HL-60/S4 treated with phorbol 12-myristate 13-acetate at 8.2 ng/mL for 4 days and 3 days (cell line): ENCODE data around the gene AP5M1.
"Not testable (repeated sequence)": the region's sequence is repeated elsewhere in the genome, so short reads cannot be mapped to it uniquely, and the experiment has no call there.

Experiments used
- in situ Hi-C: fragments of 300-500 bp; cut with MboI; formaldehyde crosslinking; loops from 2 replicates; pipeline ENCODE4 v1.15.0; 2022; ENCODE audit warnings: low sequenced_read_pairs

AP5M1 gene

DNA sequence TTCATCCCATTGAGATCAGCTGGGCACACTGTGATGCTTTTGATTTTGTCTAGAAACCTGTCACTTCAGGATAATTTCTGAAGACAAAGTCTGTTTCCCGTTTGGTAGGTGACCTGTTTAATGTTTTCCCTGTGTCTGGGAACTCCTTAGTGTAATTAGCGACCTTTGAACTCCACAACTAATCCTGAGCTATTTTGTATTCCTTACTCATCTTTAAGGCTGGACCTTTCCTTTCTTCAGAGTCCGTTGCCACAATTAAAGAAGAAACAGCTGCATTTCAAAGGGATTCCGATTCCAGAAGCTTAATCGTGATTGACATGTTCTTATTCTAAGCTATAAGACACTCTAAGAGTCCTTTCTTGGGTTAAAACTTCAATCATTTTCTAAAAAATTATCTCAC is 22.0 kb downstream of the AP5M1 start:
- in situ Hi-C loops, result no loop called here

DNA sequence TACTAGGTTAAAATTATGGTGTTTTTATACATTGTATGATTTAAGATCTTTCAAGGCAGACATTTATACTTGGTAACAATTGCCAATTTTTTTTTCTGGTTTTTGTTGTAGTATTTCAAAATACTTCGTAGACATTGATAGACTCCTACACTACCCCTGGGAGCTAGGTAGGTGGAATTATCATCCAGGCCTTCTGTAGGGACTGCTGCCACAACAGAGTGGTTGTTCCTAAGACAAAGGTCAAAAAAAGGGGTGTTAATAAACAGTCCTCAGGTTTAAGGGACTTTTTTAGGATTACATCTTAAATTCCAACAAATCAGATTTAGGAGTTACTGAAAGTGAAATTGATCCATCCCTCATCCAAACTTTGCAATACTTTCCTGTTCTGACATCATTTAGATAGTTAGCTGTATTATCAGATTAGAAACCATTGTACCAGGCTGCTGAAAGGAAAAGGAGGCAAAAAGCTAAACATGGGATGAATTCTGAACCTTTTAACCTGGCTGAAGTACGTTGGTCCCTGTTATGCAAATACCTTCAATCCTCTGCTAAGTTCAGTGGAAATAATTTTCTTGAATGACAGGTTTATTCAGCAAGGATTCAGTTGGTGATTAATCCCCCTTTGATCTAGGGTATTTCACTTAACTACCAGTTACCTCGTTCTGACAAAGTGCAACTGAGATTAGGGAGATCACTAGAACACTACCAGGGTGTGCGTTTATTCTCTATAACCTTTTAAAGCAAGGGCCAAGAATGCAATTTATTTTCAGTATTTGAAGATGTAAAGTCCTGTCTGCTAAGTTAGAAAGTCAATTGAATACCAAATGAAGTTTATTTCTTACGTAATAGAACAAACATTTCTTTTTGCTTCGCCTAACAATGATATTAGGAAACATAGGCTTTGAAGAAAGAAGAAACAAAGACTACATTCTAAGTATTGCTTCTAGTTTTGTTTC is 23.2 kb downstream of the AP5M1 start:
- in situ Hi-C loops, result no loop called here

DNA sequence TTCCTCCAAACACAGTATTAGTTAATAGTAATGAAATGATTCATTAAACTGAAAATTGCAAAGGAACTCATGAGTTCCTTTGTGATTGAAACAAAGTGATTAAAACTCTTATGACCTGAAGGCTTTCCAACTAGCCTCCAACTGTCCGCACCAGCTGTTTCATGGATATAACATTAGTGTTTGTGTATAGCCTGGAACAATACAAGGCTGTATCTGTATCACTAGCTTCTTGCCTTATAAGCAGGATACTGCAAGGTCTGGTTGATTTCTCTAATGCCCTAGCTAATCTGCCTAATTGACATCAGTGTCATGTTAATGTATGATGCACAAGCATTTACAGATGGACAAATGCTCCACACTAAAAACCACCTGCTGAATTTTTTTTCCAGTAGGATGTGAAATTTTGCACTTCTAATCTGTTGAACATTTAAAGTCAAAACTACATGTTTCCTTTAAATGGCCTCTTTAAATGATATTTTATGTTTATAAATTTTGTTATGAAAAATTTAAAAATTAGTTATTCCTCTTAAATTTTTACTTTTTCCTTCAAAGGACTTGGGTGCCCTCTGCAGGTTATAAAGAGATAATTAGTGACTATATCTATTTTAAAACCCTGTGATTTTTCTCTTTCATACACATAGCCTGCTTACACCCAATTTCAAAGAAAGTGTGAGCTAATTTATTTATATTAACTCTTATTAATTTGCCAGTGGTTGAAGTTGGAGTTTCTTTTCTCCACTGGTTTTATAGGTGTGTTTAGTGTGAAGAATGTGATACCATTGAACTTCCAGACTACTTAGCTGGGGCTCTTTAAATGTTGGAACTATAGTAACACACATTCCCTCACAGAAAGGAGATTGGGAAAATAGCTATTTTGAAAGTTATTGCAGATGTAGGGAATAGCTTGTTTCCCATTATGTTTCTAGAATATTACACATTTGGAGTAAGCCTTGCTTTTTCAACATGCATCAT is 25.4 kb downstream of the AP5M1 start:
- in situ Hi-C loops, result no loop called here

- in situ Hi-C loops, result no loop called here
Measured at GRCh38 chr14:57295239-57295638, 26.5 kb downstream of the AP5M1 start.

DNA sequence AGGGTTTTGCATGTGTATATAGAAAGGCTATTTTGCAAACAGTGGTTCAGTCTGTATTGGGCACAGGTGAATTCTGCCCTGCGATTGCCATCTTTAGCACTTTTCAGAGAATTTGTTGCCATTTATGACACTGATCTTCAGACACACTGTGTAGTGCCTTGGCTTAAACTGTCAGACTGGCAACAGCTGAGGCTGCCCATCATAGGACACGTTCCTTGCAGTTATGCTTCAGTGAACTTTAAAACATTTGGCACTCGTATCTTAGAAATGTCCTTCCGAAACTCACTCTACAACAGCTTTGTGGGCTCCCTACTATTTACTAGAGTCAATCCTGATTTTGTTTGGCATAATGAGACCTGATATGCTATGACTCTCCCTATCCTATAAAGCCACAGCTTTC is 29.1 kb downstream of the AP5M1 start:
- in situ Hi-C loops, result no loop called here

DNA sequence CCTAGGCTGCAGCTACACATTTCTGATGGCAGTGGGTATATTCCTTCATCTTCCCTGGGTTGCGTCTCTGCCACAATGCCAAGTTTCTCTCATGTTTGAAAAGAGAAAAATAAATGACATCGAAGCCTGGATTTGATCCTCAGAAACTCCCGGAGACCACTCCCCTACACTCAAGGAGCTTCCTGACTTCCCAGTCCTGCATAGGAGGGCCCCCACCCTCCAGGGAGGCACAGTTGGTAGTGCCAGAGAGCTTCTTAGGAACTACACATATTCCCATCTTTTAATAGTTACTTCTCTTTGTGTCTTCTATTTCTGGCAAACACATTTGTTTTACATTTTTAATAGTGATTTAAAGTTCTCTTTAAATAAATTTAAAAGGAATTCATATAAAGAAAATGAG is 30.7 kb downstream of the AP5M1 start:
- in situ Hi-C loops, result no loop called here

- in situ Hi-C loops, result no loop called here
Measured at GRCh38 chr14:57302883-57303282, 34.1 kb downstream of the AP5M1 start.

- in situ Hi-C loops, result loop anchor here (10.0 kb wide), 1 partner anchor 820 kb away; no protein-coding TSS in a partner anchor
Measured at GRCh38 chr14:57314396-57315089, 45.8 kb downstream of the AP5M1 start.

DNA sequence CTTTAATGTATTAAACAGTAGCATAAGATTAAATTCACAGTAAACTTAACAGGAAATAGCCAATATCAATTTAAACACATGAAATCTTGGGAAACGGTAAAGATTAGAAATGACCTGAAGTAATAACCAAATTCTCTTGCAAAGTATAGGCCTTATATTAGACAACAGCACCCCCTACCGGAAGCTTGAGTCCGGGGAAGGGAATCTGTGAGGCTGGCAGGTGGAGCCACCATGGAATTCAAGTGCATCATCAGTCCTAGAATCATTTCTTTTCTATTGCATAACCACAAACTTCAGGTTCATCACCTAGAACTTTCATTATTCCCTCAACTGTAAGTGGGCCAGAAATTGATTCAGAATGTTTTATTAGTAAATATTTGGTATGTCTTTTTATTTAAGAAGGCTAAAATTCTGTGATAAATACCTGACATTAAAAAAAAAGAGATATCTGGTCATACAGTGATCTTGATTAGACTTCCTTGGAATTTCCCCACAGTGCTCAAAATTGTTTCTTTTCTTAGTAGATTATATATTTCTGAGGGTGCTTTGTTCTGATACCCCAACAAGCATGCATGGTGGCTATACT is 48.6 kb downstream of the AP5M1 start:
- in situ Hi-C loops, result loop anchor here (10.0 kb wide), 1 partner anchor 823 kb away; no protein-coding TSS in a partner anchor

- in situ Hi-C loops, result loop anchor here (10.0 kb wide), 1 partner anchor 825 kb away; no protein-coding TSS in a partner anchor
Measured at GRCh38 chr14:57319636-57320192, 50.9 kb downstream of the AP5M1 start.

- in situ Hi-C loops, result no loop called here
Measured at GRCh38 chr14:57323721-57324120, 55.0 kb downstream of the AP5M1 start.

- in situ Hi-C loops, result no loop called here
Measured at GRCh38 chr14:57326253-57326652, 57.5 kb downstream of the AP5M1 start.

- in situ Hi-C loops, result no loop called here
Measured at GRCh38 chr14:57329833-57330232, 61.1 kb downstream of the AP5M1 start.

- in situ Hi-C loops, result not testable (repeated sequence)
Measured at GRCh38 chr14:57332475-57332874, 63.7 kb downstream of the AP5M1 start.

GRCh38 chr14:57333726-57334125 is 65.0 kb downstream of the AP5M1 start:
- in situ Hi-C loops, result not testable (repeated sequence)

DNA sequence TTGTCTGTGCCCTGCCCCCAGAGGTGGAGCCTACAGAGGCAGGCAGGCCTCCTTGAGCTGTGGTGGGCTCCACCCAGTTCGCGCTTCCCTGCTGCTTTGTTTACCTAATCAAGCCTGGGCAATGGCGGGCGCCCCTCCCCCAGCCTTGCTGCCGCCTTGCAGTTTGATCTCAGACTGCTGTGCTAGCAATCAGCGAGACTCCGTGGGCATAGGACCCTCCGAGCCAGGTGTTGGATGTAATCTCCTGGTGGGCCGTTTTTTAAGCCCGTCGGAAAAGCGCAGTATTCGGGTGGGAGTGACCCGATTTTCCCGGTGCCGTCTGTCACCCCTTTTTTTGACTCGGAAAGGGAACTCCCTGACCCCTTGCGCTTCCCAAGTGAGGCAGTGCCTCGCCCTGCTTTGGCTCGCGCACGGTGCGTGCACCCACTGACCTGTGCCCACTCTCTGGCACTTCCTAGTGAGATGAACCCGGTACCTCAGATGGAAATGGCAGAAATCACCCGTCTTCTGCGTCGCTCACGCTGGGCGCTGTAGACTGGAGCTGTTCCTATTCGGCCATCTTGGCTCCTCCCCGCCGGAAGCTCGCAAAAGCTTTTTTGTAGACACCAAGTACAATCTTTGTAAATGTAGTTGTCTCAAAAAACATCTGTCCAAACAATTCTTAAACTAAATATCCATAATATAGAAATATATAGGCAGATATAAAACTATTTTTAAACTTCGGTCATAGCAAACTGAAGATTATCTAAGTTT is 75.0 kb downstream of the AP5M1 start:
- in situ Hi-C loops, result not testable (repeated sequence)

DNA sequence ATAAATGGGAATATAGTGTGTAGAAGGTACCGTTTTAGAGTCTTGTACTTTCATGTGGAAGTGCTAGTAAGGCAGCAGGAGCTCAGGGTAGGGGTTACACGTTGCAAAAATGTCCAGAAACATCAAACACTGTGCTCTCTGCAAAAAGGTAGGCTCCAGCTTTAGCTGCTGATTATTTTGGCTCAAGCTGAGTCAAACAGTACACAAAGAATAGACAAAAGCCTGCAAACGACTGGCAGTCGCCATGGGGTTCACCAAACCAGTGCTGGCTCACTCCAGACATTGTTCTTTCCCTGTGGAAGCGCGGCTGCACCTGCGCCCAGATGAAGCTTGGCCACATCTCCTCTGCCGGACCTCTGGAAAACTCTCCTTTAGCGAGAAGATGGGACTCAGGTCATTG is 76.3 kb downstream of the AP5M1 start:
- in situ Hi-C loops, result no loop called here

GRCh38 chr14:57346741-57347140 is 78.0 kb downstream of the AP5M1 start:
- in situ Hi-C loops, result no loop called here
